A549 (cell line): ENCODE measurements around the gene BARX1. TPM values are rescaled to one million over a fixed set of nuclear protein-coding genes. Genes with fewer than 3 reads are reported as not detected.

Experiments
- ATAC-seq, 2 experiments: fragments of 200-7000 bp in 1 of 2; fragments of >200 bp in 1 of 2; cut with Nextera tagmentation in 1 of 2; cut with Tn5 transposase in 1 of 2; 3 replicates each; pipeline versions ENCODE4 v1.8.0 to v1.9.1; 2018 to 2020; ENCODE audit warnings: mild to moderate bottlenecking in 1 of 2, moderate library complexity in 1 of 2
- CTCF ChIA-PET: fragments of 300-600 bp; sonication (Branson Sonifier 250); formaldehyde crosslinking; extraction: SDS; loops from one replicate; lab custom pipeline; 2021; ENCODE audit warnings: antibody characterized with exemption, inconsistent platforms; lab: Yijun Ruan, JAX
- POLR2A ChIA-PET: fragments of 350-600 bp; formaldehyde crosslinking; extraction: SDS; loops from one replicate; lab custom pipeline; 2021; ENCODE audit warnings: antibody characterized with exemption, inconsistent platforms; lab: Yijun Ruan, JAX
- DNase-seq, 2 experiments: peaks; one replicate each; pipeline versions ENCODE4 v3.0.0 to v3.0.0-alpha.2; 2011 to 2016; ENCODE audit warnings: low read depth in 1 of 2, low spot score in 1 of 2
- FAIRE-seq: peaks from 2 replicates; lab custom pipeline; 2011; peaks lifted over from hg19 to GRCh38; lab: Jason Lieb, UNC
- H3K27ac ChIP-seq, 2 experiments: fragments of >200 bp; sonication (Bioruptor Twin); formaldehyde crosslinking; 3 replicates each; pipeline ENCODE4 v1.5.1; 2016 to 2017
- H3K4me1 ChIP-seq: fragments of >200 bp; sonication (Bioruptor Twin); formaldehyde crosslinking; 3 replicates; pipeline ENCODE4 v1.6.1; 2016
- H3K4me2 ChIP-seq: fragments of >200 bp; sonication (Bioruptor Twin); formaldehyde crosslinking; 3 replicates; pipeline ENCODE4 v1.6.1; 2016
- H3K4me3 ChIP-seq: fragments of >200 bp; sonication (Bioruptor Twin); formaldehyde crosslinking; 3 replicates; pipeline ENCODE4 v1.5.1; 2016
- H3K9me3 ChIP-seq: fragments of >200 bp; sonication (Bioruptor Twin); formaldehyde crosslinking; 3 replicates; pipeline ENCODE4 v1.6.1; 2016
- CBX2 ChIP-seq: fragments of 200-600 bp; sonication (generic); IDR thresholded peaks from 2 replicates; pipeline ENCODE4 v1.6.1; 2016; ENCODE audit warnings: low read depth, mild to moderate bottlenecking, borderline replicate concordance
- CBX8 ChIP-seq: fragments of 200-600 bp; sonication (generic); IDR thresholded peaks from 2 replicates; pipeline ENCODE4 v1.6.1; 2016
- CEBPB ChIP-seq, 2 experiments: fragments of >200 bp in 1 of 2; sonication (Bioruptor Twin) in 1 of 2; formaldehyde crosslinking in 1 of 2; IDR thresholded peaks; 2 replicates each; pipeline ENCODE4 v1.6.1; 2012 to 2016
- CHD4 ChIP-seq: fragments of 200-600 bp; sonication (generic); IDR thresholded peaks from 2 replicates; pipeline ENCODE4 v1.6.1; 2016; ENCODE audit warnings: antibody characterized with exemption, mild to moderate bottlenecking, borderline replicate concordance
- EHF ChIP-seq: fragments of 250-450 bp; sonication (Bioruptor Pico); IDR thresholded peaks from 2 replicates; pipeline ENCODE4 v1.5.0; 2020; ENCODE audit warnings: mild to moderate bottlenecking
- EP300 ChIP-seq, 2 experiments: fragments of >200 bp; sonication (Bioruptor Twin); formaldehyde crosslinking; IDR thresholded peaks; 2 replicates in 1 of 2; 3 replicates in 1 of 2; pipeline ENCODE4 v1.6.1; 2016 to 2017
- FOSB ChIP-seq: fragments of 250-450 bp; sonication (Bioruptor Pico); IDR thresholded peaks from 2 replicates; pipeline ENCODE4 v1.5.0; 2020; ENCODE audit warnings: mild to moderate bottlenecking, moderate library complexity
- GATA3 ChIP-seq: IDR thresholded peaks from 2 replicates; pipeline ENCODE4 v1.6.1; 2012; ENCODE audit warnings: borderline replicate concordance
- HDAC2 ChIP-seq: fragments of 200-600 bp; sonication (generic); IDR thresholded peaks from 2 replicates; pipeline ENCODE4 v1.6.1; 2016
- HOXB13 ChIP-seq: fragments of 250-450 bp; sonication (Bioruptor Pico); IDR thresholded peaks from 2 replicates; pipeline ENCODE4 v1.5.0; 2020; ENCODE audit warnings: low read depth, mild to moderate bottlenecking, moderate library complexity
- HOXB5 ChIP-seq: fragments of 250-450 bp; sonication (Bioruptor Pico); IDR thresholded peaks from 2 replicates; pipeline ENCODE4 v1.5.0; 2020; ENCODE audit warnings: mild to moderate bottlenecking, moderate library complexity
- JUNB ChIP-seq: fragments of >200 bp; sonication (Bioruptor Twin); formaldehyde crosslinking; IDR thresholded peaks from 2 replicates; pipeline ENCODE4 v1.6.1; 2016
- KDM5A ChIP-seq: fragments of 200-600 bp; sonication (generic); IDR thresholded peaks from 2 replicates; pipeline ENCODE4 v1.6.1; 2016; ENCODE audit warnings: antibody characterized with exemption, mild to moderate bottlenecking
- MAFK ChIP-seq: fragments of 450-650 bp; IDR thresholded peaks from 2 replicates; pipeline ENCODE4 v1.6.1; 2014; ENCODE audit not compliant: partially characterized antibody
- NPAS2 ChIP-seq: fragments of 250-450 bp; sonication (Bioruptor Pico); IDR thresholded peaks from 2 replicates; pipeline ENCODE4 v1.8.0; 2022; ENCODE audit warnings: mild to moderate bottlenecking, moderate library complexity, borderline replicate concordance
- NR3C1 ChIP-seq: fragments of >200 bp; sonication (Bioruptor Twin); formaldehyde crosslinking; IDR thresholded peaks from 3 replicates; pipeline ENCODE4 v1.6.1; 2017
- POLR2AphosphoS2 ChIP-seq: conservative IDR thresholded peaks from 2 replicates; pipeline ENCODE4 v1.6.1; 2012; ENCODE audit warnings: low read length, improper control_type of control experiment, inconsistent platforms
- RAD21 ChIP-seq, 2 experiments: fragments of >200 bp in 1 of 2; sonication (Bioruptor Twin) in 1 of 2; formaldehyde crosslinking in 1 of 2; IDR thresholded peaks in 1 of 2; conservative IDR thresholded peaks in 1 of 2; 2 replicates in 1 of 2; 3 replicates in 1 of 2; pipeline ENCODE4 v1.6.1; 2012 to 2018; ENCODE audit warnings: inconsistent platforms in 1 of 2
- RCOR1 ChIP-seq: fragments of 150-350 bp; IDR thresholded peaks from 2 replicates; pipeline ENCODE4 v1.6.1; 2014; ENCODE audit warnings: antibody characterized with exemption, low read length, low read depth
- REST ChIP-seq: fragments of 200-600 bp; sonication (generic); IDR thresholded peaks from 2 replicates; pipeline ENCODE4 v1.6.1; 2016; ENCODE audit warnings: antibody characterized with exemption, mild to moderate bottlenecking, moderate library complexity
- SMC3 ChIP-seq: fragments of >200 bp; sonication (Bioruptor Twin); formaldehyde crosslinking; IDR thresholded peaks from 3 replicates; pipeline ENCODE4 v1.6.1; 2018; ENCODE audit warnings: inconsistent platforms
- SREBF2 ChIP-seq: fragments of 450-650 bp; IDR thresholded peaks from 2 replicates; pipeline ENCODE4 v1.6.1; 2014; ENCODE audit warnings: mild to moderate bottlenecking, moderate library complexity
- TFCP2L1 ChIP-seq: fragments of 250-450 bp; sonication (Bioruptor Pico); IDR thresholded peaks from 2 replicates; pipeline ENCODE4 v1.5.0; 2021; ENCODE audit warnings: mild to moderate bottlenecking
- ZC3H11A ChIP-seq: fragments of 450-650 bp; IDR thresholded peaks from 2 replicates; pipeline ENCODE4 v1.6.1; 2014; ENCODE audit warnings: antibody characterized with exemption, mild to moderate bottlenecking
- ZNF302 ChIP-seq: fragments of 250-450 bp; sonication (Bioruptor Pico); IDR thresholded peaks from 2 replicates; pipeline ENCODE4 v1.9.0; 2021; ENCODE audit warnings: inconsistent platforms, mild to moderate bottlenecking, moderate library complexity
- WGBS: methylation state at CpG from one replicate; pipeline ENCODE4 v1.1.6; 2017; ENCODE audit errors: missing lambda C conversion rate; 5-methylcytosine and 5-hydroxymethylcytosine counted together
- polyA plus RNA-seq, 4 experiments: library from polyadenylated mRNA; depleted of rRNA in 3 of 4; stranded (reverse); fragments of >200 nt; fragmentation: RNase III in 1 of 4; extraction: RNeasy Plus Mini Kit Qiagen cat#74134 plus additional on column Dnase treatment in 1 of 4; gene quantifications; 2 replicates in 3 of 4; 3 replicates in 1 of 4; pipeline ENCODE4 v1.2.3, GENCODE V29; 2011 to 2017
- TF ChIP-seq, protein P1 (sequence below): fragments of 150-350 bp; IDR thresholded peaks from 2 replicates; pipeline ENCODE4 v1.6.1; 2014; ENCODE audit warnings: low read depth, mild to moderate bottlenecking, low read length
- TF ChIP-seq, protein P2 (sequence below): IDR thresholded peaks from 2 replicates; pipeline ENCODE4 v1.6.1; 2012; ENCODE audit warnings: low read depth, borderline replicate concordance
- TF ChIP-seq, protein P3 (sequence below): fragments of 250-450 bp; sonication (Bioruptor Pico); IDR thresholded peaks from 2 replicates; pipeline ENCODE4 v1.5.0; 2021; ENCODE audit warnings: mild to moderate bottlenecking, moderate library complexity, borderline replicate concordance

The BARX1 gene
- polyA plus RNA-seq, 2 of the 4 experiments (the other 2 are of a cell fraction), result 3.5 to 7.3 TPM

DNA sequence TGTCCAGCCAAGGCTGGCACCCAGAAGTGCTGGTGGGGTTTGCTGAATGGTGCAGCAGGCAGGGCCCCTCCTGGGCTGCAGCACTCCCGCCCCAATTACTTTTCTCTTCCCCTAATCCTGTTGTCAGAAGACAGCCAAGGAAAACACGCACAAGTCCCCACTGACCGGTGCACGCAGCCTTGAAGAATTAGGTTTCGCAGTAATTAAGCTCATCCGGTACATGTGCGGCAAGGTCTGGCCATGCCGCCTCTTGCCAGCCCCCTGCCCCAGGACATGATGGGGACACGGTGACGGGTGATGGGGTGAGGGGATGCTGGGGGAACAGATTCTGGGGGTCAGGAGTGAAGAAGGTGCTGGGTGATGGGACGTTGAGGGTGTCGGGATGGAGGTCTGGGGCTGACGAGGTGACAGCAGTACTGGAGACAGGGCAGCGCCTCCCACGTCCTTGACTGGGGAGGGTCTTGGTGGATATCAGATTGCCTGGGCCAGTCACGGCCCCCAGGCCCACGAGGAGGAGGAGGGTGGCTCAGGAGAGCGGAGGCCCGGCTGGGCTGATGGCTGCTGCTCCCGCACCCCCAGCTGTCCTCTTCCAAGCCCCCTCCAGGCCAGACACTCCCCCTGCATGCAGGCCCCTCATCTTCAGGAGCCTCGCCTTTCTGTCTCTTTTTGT lies 34.9 kb downstream of the BARX1 start:
- TF ChIP-seq CBX8 (no peak), REST (no peak), HOXB13 (CRISPR knock-in tag) (no peak), SREBF2 (no peak), POLR2AphosphoS2 (no peak), CBX2 (no peak), HDAC2 (no peak), MAFK (no peak), NR3C1 (no peak), CHD4 (no peak), TFCP2L1 (CRISPR knock-in tag) (no peak), KDM5A (no peak), CEBPB (IDR thresholded peaks at IDR 0.05) (no peak), ZC3H11A (no peak), EHF (CRISPR knock-in tag) (no peak)
- TF ChIP-seq, protein P1, sequence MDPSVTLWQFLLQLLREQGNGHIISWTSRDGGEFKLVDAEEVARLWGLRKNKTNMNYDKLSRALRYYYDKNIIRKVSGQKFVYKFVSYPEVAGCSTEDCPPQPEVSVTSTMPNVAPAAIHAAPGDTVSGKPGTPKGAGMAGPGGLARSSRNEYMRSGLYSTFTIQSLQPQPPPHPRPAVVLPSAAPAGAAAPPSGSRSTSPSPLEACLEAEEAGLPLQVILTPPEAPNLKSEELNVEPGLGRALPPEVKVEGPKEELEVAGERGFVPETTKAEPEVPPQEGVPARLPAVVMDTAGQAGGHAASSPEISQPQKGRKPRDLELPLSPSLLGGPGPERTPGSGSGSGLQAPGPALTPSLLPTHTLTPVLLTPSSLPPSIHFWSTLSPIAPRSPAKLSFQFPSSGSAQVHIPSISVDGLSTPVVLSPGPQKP, result no peak
- POLR2A ChIA-PET, result no interaction called here
- no peak for ATAC-seq
- Histone ChIP-seq H3K27ac (no peak overlapping the region), H3K4me1 (no peaks in the 10 kb centered on the region), H3K9me3 (no peaks in the 10 kb centered on the region), H3K4me3 (no peak overlapping the region), H3K4me2 (no peak overlapping the region)
- no peak for FAIRE-seq
- DNase-seq, result no peak
- WGBS, result 50% methylated on average over 19 of the region's 21 CpGs
- CTCF ChIA-PET, result interaction anchor here (0.7 kb wide), 1 partner anchor 48 kb away, joined by 3 read pairs; no protein-coding TSS in a partner anchor

DNA sequence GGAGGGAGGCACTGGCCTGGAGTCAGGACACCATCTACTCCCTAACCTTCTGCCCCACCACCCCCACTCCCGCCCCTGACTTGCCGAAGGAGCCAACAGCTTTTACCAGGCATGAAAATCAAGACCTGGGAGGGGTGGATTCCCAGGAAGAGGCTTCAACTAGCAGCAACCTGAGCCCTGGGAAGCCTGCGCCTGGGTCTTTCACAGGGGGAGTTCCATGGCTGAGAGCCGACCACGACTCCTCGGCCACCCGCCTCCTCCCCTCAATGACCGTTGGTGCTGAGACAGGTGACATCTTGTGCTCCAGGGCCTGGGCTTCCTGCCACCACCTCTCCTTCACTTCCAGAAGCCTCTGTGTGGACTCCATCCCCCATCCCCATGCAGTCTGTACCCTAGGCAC lies 37.1 kb downstream of the BARX1 start:
- Histone ChIP-seq H3K4me1 (no peaks in the 10 kb centered on the region), H3K4me3 (no peak overlapping the region), H3K9me3 (no peaks in the 10 kb centered on the region), H3K4me2 (no peak overlapping the region), H3K27ac (no peak overlapping the region)
- ATAC-seq (no peak), FAIRE-seq (no peak), DNase-seq (no peak)
- 45% methylated on average over 8 of the region's 8 CpGs for WGBS
- CTCF ChIA-PET, result no interaction called here
- no peak for TF ChIP-seq JUNB
- no peak for TF ChIP-seq CEBPB (IDR thresholded peaks at IDR 0.05)
- TF ChIP-seq SREBF2, result no peak
- no peak for TF ChIP-seq GATA3
- no peak for TF ChIP-seq RCOR1
- no peak for TF ChIP-seq EHF (CRISPR knock-in tag)
- no peak for TF ChIP-seq FOSB (CRISPR knock-in tag)
- TF ChIP-seq, protein P2, sequence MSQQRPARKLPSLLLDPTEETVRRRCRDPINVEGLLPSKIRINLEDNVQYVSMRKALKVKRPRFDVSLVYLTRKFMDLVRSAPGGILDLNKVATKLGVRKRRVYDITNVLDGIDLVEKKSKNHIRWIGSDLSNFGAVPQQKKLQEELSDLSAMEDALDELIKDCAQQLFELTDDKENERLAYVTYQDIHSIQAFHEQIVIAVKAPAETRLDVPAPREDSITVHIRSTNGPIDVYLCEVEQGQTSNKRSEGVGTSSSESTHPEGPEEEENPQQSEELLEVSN, result no peak
- TF ChIP-seq RAD21 (conservative IDR thresholded peaks at IDR 0.05 in 1 of 2, IDR thresholded peaks at IDR 0.05 in 1 of 2), result no peak
- TF ChIP-seq HOXB5 (CRISPR knock-in tag), result no peak
- TF ChIP-seq ZNF302 (CRISPR knock-in tag), result no peak
- no peak for TF ChIP-seq SMC3
- TF ChIP-seq, protein P3, sequence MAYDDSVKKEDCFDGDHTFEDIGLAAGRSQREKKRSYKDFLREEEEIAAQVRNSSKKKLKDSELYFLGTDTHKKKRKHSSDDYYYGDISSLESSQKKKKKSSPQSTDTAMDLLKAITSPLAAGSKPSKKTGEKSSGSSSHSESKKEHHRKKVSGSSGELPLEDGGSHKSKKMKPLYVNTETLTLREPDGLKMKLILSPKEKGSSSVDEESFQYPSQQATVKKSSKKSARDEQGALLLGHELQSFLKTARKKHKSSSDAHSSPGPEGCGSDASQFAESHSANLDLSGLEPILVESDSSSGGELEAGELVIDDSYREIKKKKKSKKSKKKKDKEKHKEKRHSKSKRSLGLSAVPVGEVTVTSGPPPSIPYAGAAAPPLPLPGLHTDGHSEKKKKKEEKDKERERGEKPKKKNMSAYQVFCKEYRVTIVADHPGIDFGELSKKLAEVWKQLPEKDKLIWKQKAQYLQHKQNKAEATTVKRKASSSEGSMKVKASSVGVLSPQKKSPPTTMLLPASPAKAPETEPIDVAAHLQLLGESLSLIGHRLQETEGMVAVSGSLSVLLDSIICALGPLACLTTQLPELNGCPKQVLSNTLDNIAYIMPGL (CRISPR knock-in tag), result no peak
- TF ChIP-seq ZC3H11A, result no peak
- no peak for TF ChIP-seq EP300 (IDR thresholded peaks at IDR 0.05)
- TF ChIP-seq NPAS2 (CRISPR knock-in tag), result no peak
- TF ChIP-seq CHD4, result no peak
- no peak for TF ChIP-seq CBX2
- POLR2A ChIA-PET, result no interaction called here
